Lower leg skin (tissue), 3 donors: Measurements from ENCODE around the gene MRPL9.

Experiments used
- CTCF ChIP-seq, 3 donors: fragments of 450-650 bp; IDR thresholded peaks; one replicate each; pipeline ENCODE4 v1.5.1; 2016; ENCODE audit warnings: antibody characterized with exemption in 3 of 3, mild to moderate bottlenecking in 3 of 3, moderate library complexity in 2 of 3
- POLR2A ChIP-seq, 2 donors: fragments of 450-650 bp; IDR thresholded peaks; one replicate each; pipeline ENCODE4 v1.6.1; 2016 to 2017; ENCODE audit warnings: antibody characterized with exemption in 2 of 2, mild to moderate bottlenecking in 1 of 2, moderate library complexity in 1 of 2

- TF ChIP-seq CTCF (IDR thresholded peaks at IDR 0.05) (no peak), POLR2A (IDR thresholded peaks at IDR 0.05) (no peak)
Observed at GRCh38 chr1:151728151-151729054, 34.9 kb downstream of the MRPL9 start.
